Spleen (tissue), 7 donors: ENCODE data around the gene URB1.

Experiments
- CTCF ChIP-seq, 11 experiments: fragments of 200-600 bp in 7 of 11; fragments of 450-650 bp in 4 of 11; sonication (generic) in 4 of 11; IDR thresholded peaks in 8 of 11; conservative IDR thresholded peaks in 3 of 11; 1 replicate in 7 of 11; 2 replicates in 4 of 11; pipeline versions ENCODE4 v1.4.0 to v1.8.0; 2016 to 2021; ENCODE audit warnings: antibody characterized with exemption in 11 of 11, inconsistent platforms in 4 of 11, mild to moderate bottlenecking in 1 of 11
- POLR2A ChIP-seq, 3 donors: fragments of 450-650 bp; IDR thresholded peaks; one replicate each; pipeline ENCODE4 v1.5.1; 2017; ENCODE audit warnings: antibody characterized with exemption in 3 of 3, mild to moderate bottlenecking in 1 of 3
- POLR2AphosphoS5 ChIP-seq, 3 donors: sonication (generic); formaldehyde crosslinking; IDR thresholded peaks; one replicate each; pipeline ENCODE4 v1.5.1; 2017; ENCODE audit warnings: antibody characterized with exemption in 3 of 3
- donor health status: DM: no; HTN: no; CAD: no; lungs with moderate emphysema.
- donor health status: DM: no; HTN: no; CAD: no.
- donor health status: DM: no; HTN: no; CAD: no.

DNA sequence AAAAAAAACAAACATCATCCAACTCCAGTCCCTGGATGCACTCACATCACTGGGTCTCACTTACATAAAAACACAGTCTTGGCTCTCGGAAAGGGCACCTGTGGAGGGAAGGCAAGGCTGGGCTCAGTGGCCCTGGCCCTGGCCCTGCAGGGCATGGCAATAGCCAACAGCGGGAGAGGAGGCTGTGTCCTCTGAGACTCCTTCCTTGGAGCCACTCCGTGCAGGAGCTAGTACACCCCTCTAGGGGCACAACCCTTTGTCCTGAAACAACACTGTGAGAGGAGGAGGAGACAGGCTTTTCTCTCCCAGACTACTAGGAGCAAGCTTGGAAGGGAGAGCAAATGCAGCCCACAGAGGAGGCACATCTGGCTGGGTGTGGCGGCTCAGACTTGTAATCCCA lies 28.0 kb downstream of the URB1 start:
- TF ChIP-seq CTCF (IDR thresholded peaks at IDR 0.05 in 8 of 11, conservative IDR thresholded peaks at IDR 0.05 in 3 of 11) (no peak), POLR2A (IDR thresholded peaks at IDR 0.05) (no peak), POLR2AphosphoS5 (IDR thresholded peaks at IDR 0.05) (no peak)
